OCI-LY7 (cell line): ENCODE data around the gene ACADL. TPM values are rescaled to one million over a fixed set of nuclear protein-coding genes. Genes with fewer than 3 reads are reported as not detected.

Experiments used
- BruUV-seq: library from RNA; stranded (reverse); fragments of 400-500 nt; replicated peaks from 2 replicates; lab custom pipeline; 2021; lab: Mats Ljungman, UMichigan
- CTCF ChIA-PET: fragments of 300-600 bp; sonication (Branson Sonifier 250); formaldehyde crosslinking; loops from one replicate; lab custom pipeline; 2022; ENCODE audit warnings: antibody characterized with exemption; ENCODE audit not compliant: unreplicated experiment; lab: Charles Lee
- POLR2A ChIA-PET: fragments of 300-600 bp; sonication (Branson Sonifier 250); formaldehyde crosslinking; loops from one replicate; lab custom pipeline; 2022; ENCODE audit warnings: antibody characterized with exemption; lab: Charles Lee
- DNase-seq: peaks from one replicate; pipeline ENCODE4 v3.0.0-alpha.2; 2015; ENCODE audit warnings: low spot score
- H2AFZ ChIP-seq: fragments of 200-600 bp; sonication (generic), shearing (Covaris generic); 2 replicates; pipeline ENCODE4 v1.6.1; 2014; ENCODE audit warnings: mild to moderate bottlenecking, antibody characterized with exemption, low read length, moderate library complexity
- H3K27ac ChIP-seq: fragments of 200-600 bp; sonication (generic); 2 replicates; pipeline ENCODE4 v1.5.1; 2014; ENCODE audit warnings: mixed run types, low read depth, mild to moderate bottlenecking, moderate library complexity, low read length, inconsistent platforms; ENCODE audit not compliant: poor library complexity, severe bottlenecking
- H3K36me3 ChIP-seq: fragments of 200-600 bp; sonication (generic); 2 replicates; pipeline ENCODE4 v1.6.1; 2014; ENCODE audit warnings: mild to moderate bottlenecking, antibody characterized with exemption, low read length, moderate library complexity, mixed read lengths; ENCODE audit not compliant: insufficient read depth
- H3K4me1 ChIP-seq: fragments of 200-600 bp; sonication (generic); 2 replicates; pipeline ENCODE4 v1.5.1; 2014; ENCODE audit warnings: mild to moderate bottlenecking, low read length; ENCODE audit not compliant: insufficient read depth, poor library complexity, severe bottlenecking
- H3K4me2 ChIP-seq: fragments of 200-600 bp; sonication (generic); 2 replicates; pipeline ENCODE4 v1.6.1; 2014; ENCODE audit warnings: mild to moderate bottlenecking, low read length
- H3K4me3 ChIP-seq: fragments of 200-600 bp; sonication (generic); 2 replicates; pipeline ENCODE4 v1.5.1; 2014; ENCODE audit warnings: mild to moderate bottlenecking, low read depth, low read length; ENCODE audit not compliant: poor library complexity, severe bottlenecking
- H3K79me2 ChIP-seq: fragments of 200-600 bp; sonication (generic); 2 replicates; pipeline ENCODE4 v1.6.1; 2016; ENCODE audit warnings: low read depth, mild to moderate bottlenecking, low read length, moderate library complexity, mixed read lengths; ENCODE audit not compliant: insufficient read depth
- H3K9me2 ChIP-seq: fragments of 200-600 bp; sonication (generic); 2 replicates; pipeline ENCODE4 v1.6.1; 2016; ENCODE audit warnings: mild to moderate bottlenecking, low read length, mixed read lengths; ENCODE audit not compliant: insufficient read depth
- H3K9me3 ChIP-seq: fragments of 200-600 bp; sonication (generic); 2 replicates; pipeline ENCODE4 v1.6.1; 2014; ENCODE audit warnings: mild to moderate bottlenecking, mixed run types, low read length, mixed read lengths
- H4K20me1 ChIP-seq: fragments of 200-600 bp; sonication (generic); 2 replicates; pipeline ENCODE4 v1.6.1; 2014; ENCODE audit warnings: mild to moderate bottlenecking, antibody characterized with exemption, low read length, moderate library complexity, mixed read lengths; ENCODE audit not compliant: insufficient read depth
- EZH2phosphoT487 ChIP-seq: fragments of 200-600 bp; sonication (generic); IDR thresholded peaks from 2 replicates; pipeline ENCODE4 v1.6.1; 2018; ENCODE audit warnings: low read depth, borderline replicate concordance, mild to moderate bottlenecking, mixed run types, antibody characterized with exemption, low read length, moderate library complexity, mixed read lengths
- intact Hi-C: fragments of 100-400 bp; cut with micrococcal nuclease; formaldehyde crosslinking; loops from one replicate; pipeline ENCODE4 v1.10.0; 2022; ENCODE audit not compliant: unreplicated experiment
- total RNA-seq, 2 experiments: library from RNA; depleted of rRNA in 1 of 2; stranded (reverse); fragments of >200 nt in 1 of 2; shearing (Covaris generic) in 1 of 2; gene quantifications; 2 replicates each; pipeline ENCODE4 v1.2.3, GENCODE V29; 2014 to 2022
- TF ChIP-seq, protein P1 (sequence below): fragments of 200-600 bp; sonication (generic); conservative IDR thresholded peaks from 2 replicates; pipeline ENCODE4 v1.5.1; 2014; ENCODE audit warnings: mild to moderate bottlenecking, antibody characterized with exemption, low read length, moderate library complexity, mixed read lengths

ACADL gene
- total RNA-seq, 2 experiments from 2014 or later, result not detected

DNA sequence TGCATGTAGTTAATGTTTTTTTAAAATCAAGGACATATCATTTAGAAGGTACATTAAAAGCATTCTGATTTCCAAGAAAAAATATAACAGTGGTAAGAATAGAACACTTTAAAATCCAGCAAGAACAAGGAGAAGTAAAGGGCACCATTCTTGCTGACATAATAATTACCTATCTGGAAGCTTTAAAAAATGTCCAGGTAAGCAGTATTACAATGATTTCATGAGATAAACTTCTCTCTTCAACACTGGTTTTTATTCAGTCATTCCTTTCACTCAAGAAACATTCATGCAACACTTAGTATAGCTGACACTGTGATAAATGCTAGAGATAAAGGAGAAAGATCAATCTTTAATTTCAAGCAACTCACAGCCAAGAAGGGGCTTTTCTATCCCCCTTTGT lies 51.2 kb downstream of the ACADL start:
- no peaks in the 10 kb centered on the region for H3K9me2 ChIP-seq
- no peaks in the 10 kb centered on the region for H3K36me3 ChIP-seq
- H3K27ac ChIP-seq, result no peak overlapping the region
- no peak for TF ChIP-seq EZH2phosphoT487
- TF ChIP-seq, protein P1, sequence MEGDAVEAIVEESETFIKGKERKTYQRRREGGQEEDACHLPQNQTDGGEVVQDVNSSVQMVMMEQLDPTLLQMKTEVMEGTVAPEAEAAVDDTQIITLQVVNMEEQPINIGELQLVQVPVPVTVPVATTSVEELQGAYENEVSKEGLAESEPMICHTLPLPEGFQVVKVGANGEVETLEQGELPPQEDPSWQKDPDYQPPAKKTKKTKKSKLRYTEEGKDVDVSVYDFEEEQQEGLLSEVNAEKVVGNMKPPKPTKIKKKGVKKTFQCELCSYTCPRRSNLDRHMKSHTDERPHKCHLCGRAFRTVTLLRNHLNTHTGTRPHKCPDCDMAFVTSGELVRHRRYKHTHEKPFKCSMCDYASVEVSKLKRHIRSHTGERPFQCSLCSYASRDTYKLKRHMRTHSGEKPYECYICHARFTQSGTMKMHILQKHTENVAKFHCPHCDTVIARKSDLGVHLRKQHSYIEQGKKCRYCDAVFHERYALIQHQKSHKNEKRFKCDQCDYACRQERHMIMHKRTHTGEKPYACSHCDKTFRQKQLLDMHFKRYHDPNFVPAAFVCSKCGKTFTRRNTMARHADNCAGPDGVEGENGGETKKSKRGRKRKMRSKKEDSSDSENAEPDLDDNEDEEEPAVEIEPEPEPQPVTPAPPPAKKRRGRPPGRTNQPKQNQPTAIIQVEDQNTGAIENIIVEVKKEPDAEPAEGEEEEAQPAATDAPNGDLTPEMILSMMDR, result no peak
- H3K4me3 ChIP-seq, result no peak overlapping the region
- BruUV-seq, result no TSS peak
- peaks cover 21% of the 10 kb centered on the region for H3K79me2 ChIP-seq
- POLR2A ChIA-PET, result interaction anchor here (1.0 to 1.3 kb wide), 2 partner anchors 10 to 27 kb away, joined by 3 read pairs; no protein-coding TSS in a partner anchor
- H3K4me1 ChIP-seq, result peaks cover 19% of the 10 kb centered on the region
- intact Hi-C loops, result loop anchor here (5.0 kb wide), 1 partner anchor 1907 kb away; the partner anchor contains the start of gene PIKFYVE
- H4K20me1 ChIP-seq, result no peaks in the 10 kb centered on the region
- CTCF ChIA-PET, result no interaction called here
- 0 out of 2 replicates have a peak, but pooled peaks cover 3% of the 10 kb centered on the region for H3K9me3 ChIP-seq
- DNase-seq, result no peak
- no peak overlapping the region for H2AFZ ChIP-seq
- no peak overlapping the region for H3K4me2 ChIP-seq

DNA sequence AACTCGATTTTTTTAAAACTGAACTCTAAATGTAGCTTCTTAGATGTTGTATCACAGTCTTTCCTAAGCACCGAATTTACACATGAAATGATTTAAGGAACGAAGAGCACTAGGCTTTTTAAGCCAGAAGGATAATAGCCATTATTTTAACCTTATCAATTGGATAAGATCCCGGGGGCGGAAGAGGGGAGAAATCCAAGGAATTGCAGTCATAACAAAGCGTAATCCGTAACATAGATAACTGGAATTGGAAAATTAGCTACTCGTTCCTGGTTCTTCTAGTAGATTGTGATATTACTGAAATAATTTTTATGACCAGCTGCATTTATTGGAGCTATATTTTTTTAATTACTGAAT lies 53.0 kb downstream of the ACADL start:
- DNase-seq, result no peak
- TF ChIP-seq EZH2phosphoT487, result no peak
- Histone ChIP-seq H3K9me3 (0 out of 2 replicates have a peak, but pooled peaks cover 2% of the 10 kb centered on the region), H3K4me2 (peak overlapping the region; percentile 87), H3K4me1 (peaks cover 34% of the 10 kb centered on the region), H4K20me1 (no peaks in the 10 kb centered on the region), H3K9me2 (no peaks in the 10 kb centered on the region), H3K4me3 (peak overlapping the region; percentile 98), H3K79me2 (peaks cover 40% of the 10 kb centered on the region), H2AFZ (peak overlapping the region; percentile 62; the same call in 1 of the 2 replicates), H3K27ac (peak overlapping the region; percentile 90), H3K36me3 (peaks cover 3% of the 10 kb centered on the region; the same call in 1 of the 2 replicates)
- ChIA-PET POLR2A (interaction anchor here (0.5 to 2.6 kb wide), 10 partner anchors 9 to 371 kb away, joined by 3 to 14 read pairs (median 4); no protein-coding TSS in a partner anchor), CTCF (no interaction called here)
- no TSS peak for BruUV-seq
- intact Hi-C loops, result loop anchor here (5.0 kb wide), 1 partner anchor 1905 kb away; the partner anchor contains the start of gene PIKFYVE

DNA sequence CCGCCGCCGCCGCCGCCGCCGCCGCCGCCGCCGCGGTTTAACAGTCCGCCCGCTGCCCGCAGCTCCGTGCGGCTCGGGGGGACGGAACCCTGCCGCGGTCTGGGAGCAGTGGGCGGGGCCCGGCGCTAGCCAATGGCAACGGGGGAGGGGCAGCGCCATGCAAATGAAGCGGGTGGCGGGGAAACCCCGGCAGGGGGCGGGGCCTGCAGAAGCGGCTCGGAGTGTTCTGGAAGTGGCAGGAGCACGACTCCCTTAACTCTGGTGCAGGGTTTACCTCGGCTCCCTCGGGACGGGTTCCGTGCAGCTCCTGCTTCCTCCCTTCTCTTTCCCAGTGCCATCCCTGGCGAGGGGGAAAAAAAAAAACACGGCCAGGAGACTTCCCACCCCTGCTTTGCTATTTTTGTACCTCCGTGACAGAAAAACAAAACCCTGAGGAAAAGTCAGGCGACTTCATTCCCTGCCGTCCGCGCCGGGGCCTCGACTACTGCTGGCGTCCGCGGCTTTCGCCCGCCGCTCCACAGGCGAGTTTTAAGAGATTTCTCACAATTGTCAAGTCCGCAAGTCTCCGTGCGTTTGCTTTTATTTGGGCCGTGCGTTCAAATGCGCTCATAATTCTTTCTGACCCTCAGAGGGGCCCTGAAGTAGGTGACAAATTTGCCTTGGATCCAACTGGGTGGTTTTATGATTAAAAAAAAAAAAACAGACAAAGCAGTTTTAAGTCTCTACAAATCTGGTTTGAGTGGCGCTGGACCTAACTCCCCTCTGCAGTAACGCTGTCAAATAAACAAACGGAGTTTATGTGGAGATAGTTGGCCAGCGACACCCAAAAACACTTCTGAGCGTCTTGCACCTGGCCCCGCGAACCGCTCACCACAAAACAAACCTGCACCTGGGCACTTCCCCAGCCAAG lies 53.7 kb downstream of the ACADL start, which contains the start of gene KANSL1L:
KANSL1L (minus strand) TSS at position 101 of the 910 bp plus-strand sequence. CDS start 16,827 bp downstream, outside the sequence.
- Histone ChIP-seq H3K4me2 (peak within 1 kb of the TSS; percentile 97), H2AFZ (peak within 1 kb of the TSS; percentile 62), H3K4me1 (peaks cover 34% of the 10 kb centered on the region), H3K79me2 (peaks cover 46% of the 10 kb centered on the region), H3K36me3 (peaks cover 3% of the 10 kb centered on the region; the same call in 1 of the 2 replicates), H4K20me1 (no peaks in the 10 kb centered on the region), H3K9me2 (no peaks in the 10 kb centered on the region), H3K27ac (peak within 1 kb of the TSS; percentile 90), H3K4me3 (peak within 1 kb of the TSS; percentile 98), H3K9me3 (no peaks in the 10 kb centered on the region)
- ChIA-PET POLR2A (interaction anchor here (0.5 to 2.6 kb wide), 12 partner anchors 8 to 1911 kb away, joined by 3 to 14 read pairs (median 3); partner anchors contain the start of gene PIKFYVE), CTCF (no interaction called here)
- DNase-seq, result peak; percentile 97
- TF ChIP-seq EZH2phosphoT487, result no peak
- TF ChIP-seq, protein P1, result 0 out of 2 replicates have a peak, but pooled peaks have one; percentile 15
- TSS peak; percentile 85 for BruUV-seq
- intact Hi-C loops, result loop anchor here (1.0 to 5.0 kb wide), 3 partner anchors 169 to 1904 kb away; partner anchors contain the start of genes LANCL1, PIKFYVE and RPE
